Right renal pelvis (tissue), 4 donors: ENCODE data around the gene DNAH11. TPM values are rescaled to one million over a fixed set of nuclear protein-coding genes. Genes with fewer than 3 reads are reported as not detected.
"Not testable (repeated sequence)": the region's sequence is repeated elsewhere in the genome, so short reads cannot be mapped to it uniquely, and the experiment has no call there.

ENCODE experiments used
- DNase-seq, 4 donors: peaks; one replicate each; pipeline ENCODE4 v3.0.0-alpha.2; 2013; ENCODE audit warnings: low read depth in 4 of 4, low spot score in 3 of 4, missing footprints in 1 of 4
- polyA plus RNA-seq, 4 donors: library from polyadenylated mRNA; unstranded; fragments of 120-200 nt; gene quantifications; one replicate each; pipeline ENCODE4 v1.2.1, GENCODE V29; 2013; ENCODE audit not compliant: insufficient read length in 4 of 4

The DNAH11 gene
- polyA plus RNA-seq = 1 to 10 TPM; 1.5 to 2.4 (median 1.9) TPM

GRCh38 chr7:21542891-21543527, at the start of gene DNAH11:
TSS of gene DNAH11 (plus strand) at chr7:21543039. CDS start at chr7:21543246, 207 bp downstream.
- peak; percentile 28 to 46 (median 40) for DNase-seq

- DNase-seq = no peak
Measured at GRCh38 chr7:21495731-21496130, 47.1 kb upstream of the DNAH11 start.

DNA sequence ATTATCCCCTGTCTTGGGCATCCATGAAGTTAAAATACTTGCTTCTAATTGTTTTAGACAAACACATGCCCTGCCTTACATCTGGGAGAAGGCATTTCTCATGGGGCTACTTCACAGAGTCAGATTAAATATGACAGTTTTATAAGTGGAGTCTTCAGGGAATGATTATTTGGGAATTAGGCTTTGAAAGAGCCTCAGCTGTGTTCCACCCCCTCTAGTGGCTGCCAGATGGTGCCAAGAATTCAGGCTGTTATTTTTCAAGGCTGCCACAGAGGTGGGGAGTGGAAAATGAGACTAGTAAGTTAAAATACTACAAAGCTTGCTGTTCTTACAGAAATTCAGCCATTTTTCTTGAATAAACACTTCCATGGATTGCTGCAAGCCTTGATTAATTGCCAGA, 45.8 kb upstream of the DNAH11 start:
- DNase-seq = no peak

DNA sequence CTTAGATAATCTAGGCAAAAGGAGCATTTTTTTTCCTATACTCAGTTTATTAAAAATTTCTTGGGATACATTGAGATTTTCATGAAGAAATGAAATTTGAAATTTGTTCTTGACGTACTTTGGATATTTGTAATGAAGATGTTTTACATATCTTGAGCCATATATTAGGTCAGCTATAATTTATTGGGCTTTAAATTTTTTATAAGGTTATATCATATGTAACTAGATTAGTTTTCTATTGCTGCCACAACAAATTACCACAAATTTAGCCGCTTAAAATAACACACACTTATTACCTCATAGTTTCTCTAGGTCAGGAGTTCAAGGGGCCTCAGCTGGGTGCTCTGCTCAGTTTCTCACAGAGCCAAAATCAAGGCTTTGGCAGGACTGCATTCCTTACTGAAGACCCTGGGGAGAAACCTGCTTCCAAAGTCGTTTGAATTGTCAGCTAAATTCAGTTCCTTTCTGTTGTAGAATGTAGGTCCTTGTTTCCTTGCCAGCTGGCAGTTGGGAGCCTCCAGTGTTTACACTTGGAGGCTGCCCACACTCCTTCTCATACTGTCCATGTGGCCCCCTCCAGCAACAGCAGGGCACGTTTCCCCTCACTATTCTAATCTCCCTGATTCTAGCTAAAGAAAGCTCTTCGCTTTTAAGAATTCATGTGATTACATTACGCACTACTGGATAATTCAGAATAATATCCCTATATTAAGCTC, 42.6 kb upstream of the DNAH11 start:
- no peak for DNase-seq

GRCh38 chr7:21504021-21504420, 38.8 kb upstream of the DNAH11 start:
- DNase-seq = peak in 2 of 4 donors; percentile 10 to 17

DNA sequence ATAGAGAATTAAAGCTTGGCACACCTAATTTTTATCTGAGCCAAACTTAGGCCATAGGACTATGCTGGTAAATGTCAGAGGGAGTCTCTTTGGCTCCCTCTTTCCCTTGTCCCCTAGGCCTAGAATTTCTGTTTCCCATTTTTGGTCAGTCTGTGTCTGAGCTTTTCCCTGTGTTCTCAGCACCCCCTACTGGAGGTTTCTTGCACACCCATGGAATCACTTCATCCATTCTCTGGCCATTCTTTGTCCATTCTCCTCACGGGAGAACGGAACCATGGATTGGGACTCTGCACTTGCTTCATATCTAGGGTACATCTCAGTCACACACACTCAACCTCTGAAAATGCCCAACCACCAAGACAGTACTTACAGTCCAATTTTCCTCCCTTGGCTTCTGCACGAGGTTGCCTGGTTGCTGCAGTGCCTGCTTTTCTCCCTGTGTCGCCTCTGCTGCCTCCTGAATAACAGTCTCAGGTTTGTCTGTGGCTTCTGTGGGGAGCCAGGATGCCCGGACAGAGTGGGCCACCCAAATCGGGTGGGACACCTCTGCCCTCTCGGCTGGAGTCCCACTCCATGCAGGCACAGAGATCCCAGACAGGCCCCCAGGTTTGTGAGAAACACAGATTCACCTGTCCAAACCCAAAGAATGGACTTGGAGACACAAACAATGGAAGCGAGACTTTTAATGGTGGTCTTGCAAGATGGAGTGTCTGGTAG, 35.1 kb upstream of the DNAH11 start:
- DNase-seq = no peak

DNA sequence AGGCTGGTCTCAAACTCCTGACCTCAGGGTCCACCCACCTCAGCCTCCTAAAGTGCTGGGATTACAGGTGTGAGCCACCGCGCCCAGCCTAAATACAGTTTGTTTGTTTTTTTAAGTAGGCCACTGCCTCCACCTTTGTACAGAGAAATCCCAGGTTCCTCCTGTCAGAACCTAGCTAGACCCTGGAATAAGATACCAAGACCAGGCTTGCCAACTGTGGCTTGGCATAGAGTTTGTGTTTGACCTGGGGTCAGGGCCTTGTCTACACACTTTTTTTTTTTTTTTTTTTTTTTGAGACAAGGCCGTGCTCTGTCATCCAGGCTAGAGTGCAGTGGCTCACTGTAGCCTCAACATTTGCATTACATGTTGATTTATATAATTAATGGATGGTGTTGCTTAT, 34.3 kb upstream of the DNAH11 start:
- DNase-seq = no peak

DNA sequence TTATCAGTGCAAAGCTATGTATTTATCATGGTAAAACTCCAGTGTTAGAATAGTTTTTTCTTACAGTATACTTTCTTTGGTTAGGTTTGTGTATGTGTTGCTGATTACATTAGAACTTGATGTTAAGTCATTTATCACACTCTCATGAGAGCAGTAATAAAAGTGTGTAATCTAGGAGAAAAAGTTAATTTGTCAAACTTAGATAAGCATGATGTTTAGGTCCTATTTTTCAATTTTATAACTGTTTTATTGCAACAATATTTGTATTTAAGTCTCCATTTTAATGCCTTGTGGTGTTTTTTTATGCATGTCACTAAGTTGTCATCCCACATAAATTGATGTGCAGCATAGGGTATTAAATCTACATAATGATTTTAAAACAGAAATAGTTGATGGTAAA, 28.8 kb upstream of the DNAH11 start:
- no peak for DNase-seq

DNA sequence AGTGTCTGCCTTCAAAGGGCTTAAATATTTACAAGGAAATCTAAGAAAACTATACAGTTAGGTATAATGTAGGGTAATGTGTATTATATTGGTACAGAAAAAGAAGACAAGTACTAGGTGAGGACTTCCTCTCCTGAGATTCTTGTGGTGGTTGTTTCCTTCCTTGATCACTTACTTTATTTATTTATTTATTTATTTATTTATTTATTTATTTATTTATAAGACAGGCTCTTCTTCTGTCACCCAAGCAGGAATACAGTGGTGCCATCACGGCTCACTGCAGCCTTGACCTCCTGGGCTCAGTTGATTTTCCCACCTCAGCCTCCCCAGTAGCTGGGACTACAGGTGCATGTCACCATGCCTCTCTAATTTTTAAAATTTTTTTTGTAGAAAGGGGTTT, 18.2 kb upstream of the DNAH11 start:
- DNase-seq = no peak

- DNase-seq = no peak
Measured at GRCh38 chr7:21526007-21526406, 16.8 kb upstream of the DNAH11 start.

- no peak for DNase-seq
Measured at GRCh38 chr7:21526448-21526847, 16.4 kb upstream of the DNAH11 start.

DNA sequence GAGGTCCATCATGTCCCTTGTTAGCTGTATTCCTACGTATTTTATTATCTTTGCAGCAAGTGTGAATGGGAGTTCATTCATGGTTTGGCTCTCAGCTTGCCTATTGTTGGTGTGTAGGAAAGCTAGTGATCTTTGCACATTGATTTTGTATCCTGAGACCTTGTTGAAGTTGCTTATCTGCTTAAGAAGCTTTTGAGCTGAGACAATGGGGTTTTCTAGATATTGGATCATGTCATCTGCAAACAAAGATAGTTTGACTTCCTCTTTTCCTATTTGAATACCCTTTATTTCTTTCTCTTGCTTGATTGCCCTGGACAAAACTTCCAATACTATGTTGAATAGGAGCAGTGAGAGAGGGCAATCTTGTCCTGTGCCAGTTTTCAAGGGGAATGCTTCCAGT, 10.4 kb upstream of the DNAH11 start:
- DNase-seq = not testable (repeated sequence)

DNA sequence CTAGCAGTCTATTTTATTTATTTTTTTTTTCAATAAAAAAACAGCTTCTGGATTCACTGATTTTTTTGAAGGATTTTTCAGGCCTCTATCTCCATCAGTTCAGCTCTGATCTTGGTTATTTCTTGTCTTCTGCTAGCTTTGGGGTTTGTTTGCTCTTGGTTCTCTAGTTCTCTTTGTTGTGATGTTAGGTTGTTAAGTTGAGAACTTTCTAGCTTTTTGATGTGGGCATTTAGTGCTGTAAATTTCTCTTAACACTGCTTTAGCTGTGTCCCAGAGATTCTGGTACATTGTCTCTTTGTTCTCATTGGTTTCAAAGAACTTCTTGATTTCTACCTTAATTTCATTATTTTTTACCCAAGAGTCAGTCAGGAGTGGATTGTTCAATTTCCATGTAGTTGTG, 9.2 kb upstream of the DNAH11 start:
- not testable (repeated sequence) for DNase-seq

DNA sequence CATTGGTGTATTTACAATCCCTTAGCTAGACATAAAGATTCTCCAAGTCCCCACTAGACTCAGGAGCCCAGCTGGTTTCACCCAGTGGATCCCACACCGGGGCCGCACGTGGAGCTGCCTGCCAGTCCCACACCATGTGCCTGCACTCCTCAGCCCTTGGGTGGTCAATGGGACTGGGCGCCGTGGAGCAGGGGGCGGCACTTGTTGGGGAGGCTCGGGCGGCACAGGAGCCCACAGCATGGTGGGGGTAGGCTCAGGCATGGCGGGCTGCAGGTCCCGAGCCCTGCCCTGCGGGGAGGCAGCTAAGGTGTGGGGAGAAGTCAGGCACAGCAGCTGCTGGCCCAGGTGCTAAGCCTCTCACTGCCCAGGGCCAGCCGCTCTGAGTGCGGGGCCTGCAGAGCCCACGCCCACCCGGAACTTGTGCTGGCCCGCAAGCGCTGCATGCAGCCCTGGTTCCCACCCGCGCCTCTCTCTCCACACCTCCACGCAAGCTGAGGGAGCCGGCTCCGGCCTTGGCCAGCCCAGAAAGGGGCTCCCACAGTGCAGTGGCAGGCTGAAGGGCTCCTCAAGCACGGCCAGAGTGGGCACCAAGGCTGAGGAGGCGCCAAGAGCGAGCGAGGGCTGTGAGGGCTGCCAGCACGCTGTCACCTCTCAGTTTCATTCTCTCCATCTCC, 6.3 kb upstream of the DNAH11 start:
- not testable (repeated sequence) for DNase-seq

- DNase-seq = no peak
Measured at GRCh38 chr7:21538936-21539495, 3.8 kb upstream of the DNAH11 start.

DNA sequence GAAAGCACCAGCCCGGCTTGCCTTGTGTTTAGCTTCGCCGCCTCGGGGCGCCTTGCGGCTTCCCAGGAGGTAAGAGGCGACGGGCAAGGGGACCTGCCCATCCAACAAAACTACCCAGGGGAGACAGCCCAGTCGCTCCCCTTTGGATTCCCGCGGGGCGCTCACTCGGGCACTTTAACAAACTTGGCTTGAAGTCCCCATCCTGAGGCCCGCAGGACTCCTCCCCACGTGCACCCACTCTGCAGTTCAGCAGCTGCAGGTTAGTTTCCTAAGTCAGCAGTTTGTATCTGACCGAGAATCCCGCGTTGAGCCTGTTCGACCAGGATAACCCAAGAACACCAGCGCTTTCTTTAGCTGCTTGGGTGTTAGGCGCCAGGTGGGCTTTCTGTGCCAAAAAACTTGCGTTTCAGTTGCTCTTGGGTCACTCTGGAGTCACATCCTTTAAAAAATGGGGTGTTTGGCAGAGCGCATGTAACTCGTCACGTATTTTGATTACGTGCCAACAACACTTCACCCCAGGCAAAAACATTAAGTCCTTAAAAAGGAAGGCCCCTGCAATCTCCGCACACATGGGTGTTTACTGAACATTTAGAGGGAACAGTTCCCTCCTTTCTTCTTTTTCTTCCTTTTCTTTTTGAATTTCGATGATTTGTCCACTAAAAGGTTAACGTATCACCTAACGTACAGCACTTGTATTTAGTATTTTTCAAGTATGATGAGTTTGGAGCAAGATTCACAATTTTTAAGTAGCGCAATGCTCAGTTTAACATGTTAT, 876 bp downstream of the DNAH11 start:
- DNase-seq = peak in 1 of 4 donors; percentile 8

GRCh38 chr7:21544303-21544656, 1.4 kb downstream of the DNAH11 start:
- no peak for DNase-seq

GRCh38 chr7:21544715-21545114, 1.9 kb downstream of the DNAH11 start:
- no peak for DNase-seq

DNA sequence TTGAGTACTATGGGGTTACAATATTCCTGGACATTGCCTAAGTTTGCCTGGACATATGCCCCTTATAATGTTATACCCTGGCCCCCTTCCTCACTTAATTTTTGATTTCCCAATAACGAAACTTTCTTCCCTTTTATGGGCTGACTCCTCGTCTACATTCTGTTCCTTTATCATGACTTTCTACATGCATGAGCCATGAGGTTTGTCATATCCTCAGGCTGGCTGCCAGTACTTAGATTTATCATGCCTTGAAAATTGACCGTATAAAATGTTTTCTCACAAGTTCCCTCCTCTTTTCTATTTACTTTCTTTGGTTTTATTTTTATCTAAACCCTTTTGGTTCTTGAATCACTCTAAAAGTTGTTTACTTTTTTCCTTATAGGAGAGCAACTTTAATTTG, 4.7 kb downstream of the DNAH11 start:
- DNase-seq = no peak

DNA sequence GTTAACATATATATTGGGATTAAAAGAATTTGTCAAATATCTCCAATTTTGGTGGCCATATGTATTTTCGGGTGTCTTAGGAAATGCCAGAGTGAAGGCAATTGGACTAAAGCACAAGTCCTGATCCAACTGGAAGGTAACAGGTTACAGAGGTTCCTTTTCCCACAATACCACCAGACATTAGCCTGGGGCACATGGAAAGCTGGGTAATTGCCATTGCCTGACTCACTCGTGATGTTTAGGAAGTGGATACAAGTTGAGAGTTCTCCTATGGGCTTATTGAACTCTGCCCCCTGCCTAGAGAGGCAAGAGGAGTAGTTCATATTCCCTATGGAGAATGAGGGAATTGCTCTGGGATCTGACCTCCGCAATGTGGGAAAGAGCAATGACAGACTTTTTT, 5.7 kb downstream of the DNAH11 start:
- DNase-seq = no peak
